Pulmonary artery endothelial cell (primary cell): ENCODE measurements around the gene ATXN10. TPM values are rescaled to one million over a fixed set of nuclear protein-coding genes. Genes with fewer than 3 reads are reported as not detected.
"Not testable (repeated sequence)": the region's sequence is repeated elsewhere in the genome, so short reads cannot be mapped to it uniquely, and the experiment has no call there.

Source experiments
- DNase-seq: peaks from one replicate; pipeline ENCODE4 v3.0.0-alpha.2; 2011; ENCODE audit warnings: low read depth, low spot score
- total RNA-seq: library from RNA; depleted of rRNA; stranded (reverse); fragments of >200 nt; gene quantifications from 2 replicates; pipeline ENCODE4 v1.2.3, GENCODE V29; 2014

The ATXN10 gene
- total RNA-seq, 1 donor from 2014 or later = 76.2 TPM

GRCh38 chr22:45642986-45643385 lies 28.6 kb upstream of the ATXN10 start:
- DNase-seq = no peak

- DNase-seq = no peak
Observed at GRCh38 chr22:45644714-45645113, 26.9 kb upstream of the ATXN10 start.

- DNase-seq = no peak
Observed at GRCh38 chr22:45645150-45645525, 26.5 kb upstream of the ATXN10 start.

- DNase-seq = no peak
Observed at GRCh38 chr22:45645526-45646414, 25.9 kb upstream of the ATXN10 start.

GRCh38 chr22:45647532-45648225 lies 24.0 kb upstream of the ATXN10 start:
- no peak for DNase-seq

- DNase-seq = no peak
Observed at GRCh38 chr22:45648301-45649117, 23.1 kb upstream of the ATXN10 start.

GRCh38 chr22:45649809-45650208 lies 21.8 kb upstream of the ATXN10 start:
- no peak for DNase-seq

- DNase-seq = no peak
Observed at GRCh38 chr22:45650721-45651120, 20.9 kb upstream of the ATXN10 start.

- no peak for DNase-seq
Observed at GRCh38 chr22:45651931-45652528, 19.6 kb upstream of the ATXN10 start.

GRCh38 chr22:45656577-45656976 lies 15.1 kb upstream of the ATXN10 start:
- no peak for DNase-seq

GRCh38 chr22:45657701-45658100 lies 13.9 kb upstream of the ATXN10 start:
- no peak for DNase-seq

GRCh38 chr22:45664136-45664646 lies 7.4 kb upstream of the ATXN10 start:
- no peak for DNase-seq

- DNase-seq = no peak
Observed at GRCh38 chr22:45667486-45667885, 4.1 kb upstream of the ATXN10 start.

GRCh38 chr22:45670363-45670762 lies 1.3 kb upstream of the ATXN10 start:
- DNase-seq = not testable (repeated sequence)

- no peak for DNase-seq
Observed at GRCh38 chr22:45670981-45671782, 452 bp upstream of the ATXN10 start.

GRCh38 chr22:45672564-45673481 lies 1.2 kb downstream of the ATXN10 start:
- DNase-seq = no peak

GRCh38 chr22:45673482-45674175 lies 2.0 kb downstream of the ATXN10 start:
- no peak for DNase-seq

GRCh38 chr22:45676024-45676423 lies 4.4 kb downstream of the ATXN10 start:
- no peak for DNase-seq

GRCh38 chr22:45677063-45677462 lies 5.4 kb downstream of the ATXN10 start:
- DNase-seq = no peak
